Adrenal gland (tissue), 12 donors: ENCODE data around the gene CDCA7. TPM values are rescaled to one million over a fixed set of nuclear protein-coding genes. Genes with fewer than 3 reads are reported as not detected.
"Not testable (repeated sequence)": the region's sequence is repeated elsewhere in the genome, so short reads cannot be mapped to it uniquely, and the experiment has no call there.

Experiments
- DNase-seq, 7 donors: peaks; one replicate each; pipeline ENCODE4 v3.0.0-alpha.2; 2019 to 2020
- H3K27ac ChIP-seq, 5 donors: fragments of 200-600 bp; sonication (generic) in 4 of 5; 1 replicate in 3 of 5; 2 replicates in 2 of 5; pipeline versions ENCODE4 v1.5.1 to v1.8.0; 2016 to 2020; ENCODE audit warnings: mild to moderate bottlenecking in 1 of 5
- H3K27me3 ChIP-seq: fragments of 200-600 bp; 2 replicates; pipeline ENCODE4 v1.8.0; 2021
- H3K36me3 ChIP-seq, 2 donors: fragments of 200-600 bp; replicated peaks in 1 of 2; 1 replicate in 1 of 2; 2 replicates in 1 of 2; pipeline versions ENCODE4 v1.5.1 to v1.8.0; 2018 to 2022
- H3K4me1 ChIP-seq, 2 donors: fragments of 200-600 bp; replicated peaks in 1 of 2; 1 replicate in 1 of 2; 2 replicates in 1 of 2; pipeline versions ENCODE4 v1.5.1 to v1.8.0; 2018 to 2021
- H3K4me3 ChIP-seq, 4 donors: fragments of 200-600 bp; sonication (generic) in 3 of 4; one replicate each; pipeline ENCODE4 v1.5.1; 2016 to 2018
- H3K9me3 ChIP-seq, 3 donors: fragments of 200-600 bp; sonication (generic) in 1 of 3; replicated peaks in 1 of 3; 1 replicate in 2 of 3; 2 replicates in 1 of 3; pipeline versions ENCODE4 v1.5.1 to v1.8.0; 2016 to 2021
- POLR2A ChIP-seq, 2 donors: fragments of 450-650 bp; IDR thresholded peaks; one replicate each; pipeline ENCODE4 v1.6.1; 2017; ENCODE audit warnings: antibody characterized with exemption in 2 of 2, mild to moderate bottlenecking in 2 of 2, moderate library complexity in 1 of 2
- WGBS, 4 donors: extraction: QIAGEN DNeasy Blood & Tissue Kit in 2 of 4; methylation state at CpG; one replicate each; pipeline versions ENCODE4 v1.1.5 to v1.1.7; 2013 to 2017; 5-methylcytosine and 5-hydroxymethylcytosine counted together
- intact Hi-C, 2 donors: fragments of 100-400 bp; cut with DNase I; formaldehyde crosslinking; loops; one replicate each; pipeline versions ENCODE4 v1.14.1 to v1.15.0; 2022 to 2023
- polyA plus RNA-seq, 3 donors: library from polyadenylated mRNA; stranded (reverse); fragments of 200-250 nt in 2 of 3; fragments of 350-450 nt in 1 of 3; fragmentation: Illumina TruSeq in 1 of 3; extraction: RNeasy Lipid Tissue Mini Kit (QIAGEN cat#74804) in 1 of 3; gene quantifications; one replicate each; pipeline ENCODE4 v1.2.3, GENCODE V29; 2013 to 2014
- total RNA-seq, 9 donors: library from RNA; depleted of rRNA in 4 of 9; stranded (reverse); fragments of >200 nt in 4 of 9; fragments of 120-200 nt in 1 of 9; fragmentation: NEBNext Ultra II Directional in 1 of 9; extraction: Animal tissue kit (Norgen Biotek cat#: 25700) in 1 of 9; gene quantifications; one replicate each; pipeline versions ENCODE4 v1.1.0 to v1.2.4, GENCODE V29; 2013 to 2023
- TF ChIP-seq, protein P1 (sequence below), 6 experiments: fragments of 450-650 bp in 4 of 6; fragments of 200-600 bp in 2 of 6; sonication (generic) in 1 of 6; IDR thresholded peaks; 1 replicate in 5 of 6; 2 replicates in 1 of 6; pipeline versions ENCODE4 v1.5.1 to v1.8.0; 2016 to 2021; ENCODE audit warnings: antibody characterized with exemption in 6 of 6, mild to moderate bottlenecking in 2 of 6, moderate library complexity in 1 of 6
- donor health status: healthy with polysubstance abuse.
- donor health status: Bipolar disorder and iron deficiency.
- donor health status: DM: yes; HTN: yes; CAD: no.
- donor health status: DM: no; HTN: no; CAD: no.
- donor health status: DM: no; HTN: no; CAD: no.
- donor health status: DM: yes; HTN: yes; CAD: no.

The CDCA7 gene
- total and polyA plus RNA-seq, 12 donors = 0.14 to 4.4 (median 0.61) TPM; not detected in 1

DNA sequence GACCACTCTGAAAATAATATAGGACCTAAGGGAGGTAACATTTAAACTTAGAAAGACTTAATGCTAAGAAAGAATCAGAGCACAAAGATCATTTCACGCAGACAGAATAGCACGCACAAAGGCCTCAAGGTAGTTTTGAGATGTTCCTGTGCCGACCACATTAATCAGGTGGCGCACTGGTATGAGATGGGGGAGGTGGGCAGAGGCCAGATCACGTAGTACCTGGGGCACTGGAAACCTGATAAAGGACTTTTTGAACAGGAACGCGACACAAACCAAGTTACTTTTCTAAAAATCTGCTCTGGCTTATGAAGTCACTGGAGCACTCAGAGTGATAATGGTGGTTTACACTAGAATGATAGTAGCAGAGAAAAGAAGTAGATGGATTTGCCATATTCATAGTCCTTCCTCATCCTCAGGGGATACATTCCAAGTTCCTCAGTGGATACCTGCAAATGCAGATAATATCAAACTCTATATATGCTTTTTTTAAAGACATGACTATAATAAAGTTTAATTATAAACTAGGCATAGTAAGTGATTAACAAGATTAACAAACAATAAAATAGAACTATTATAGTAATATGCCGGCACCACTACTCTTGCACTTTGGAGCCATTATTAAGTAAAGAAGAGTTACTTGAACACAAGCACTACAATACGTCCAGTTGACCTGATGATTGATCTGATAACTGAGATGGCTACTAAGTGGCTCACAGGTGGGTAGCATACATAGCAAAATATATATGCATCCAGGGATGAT, 42.6 kb upstream of the CDCA7 start:
- Histone ChIP-seq H3K36me3 (no peaks in the 10 kb centered on the region), H3K9me3 (no peaks in the 10 kb centered on the region), H3K27ac (no peak overlapping the region), H3K4me1 (no peaks in the 10 kb centered on the region), H3K4me3 (no peak overlapping the region), H3K27me3 (no peaks in the 10 kb centered on the region)
- intact Hi-C loops = no loop called here
- WGBS, 4 donors = 91 to 93% (median 92%) methylated on average over 9 of the region's 9 CpGs
- no peak for DNase-seq
- no peak for TF ChIP-seq POLR2A (IDR thresholded peaks at IDR 0.05)
- TF ChIP-seq, protein P1, sequence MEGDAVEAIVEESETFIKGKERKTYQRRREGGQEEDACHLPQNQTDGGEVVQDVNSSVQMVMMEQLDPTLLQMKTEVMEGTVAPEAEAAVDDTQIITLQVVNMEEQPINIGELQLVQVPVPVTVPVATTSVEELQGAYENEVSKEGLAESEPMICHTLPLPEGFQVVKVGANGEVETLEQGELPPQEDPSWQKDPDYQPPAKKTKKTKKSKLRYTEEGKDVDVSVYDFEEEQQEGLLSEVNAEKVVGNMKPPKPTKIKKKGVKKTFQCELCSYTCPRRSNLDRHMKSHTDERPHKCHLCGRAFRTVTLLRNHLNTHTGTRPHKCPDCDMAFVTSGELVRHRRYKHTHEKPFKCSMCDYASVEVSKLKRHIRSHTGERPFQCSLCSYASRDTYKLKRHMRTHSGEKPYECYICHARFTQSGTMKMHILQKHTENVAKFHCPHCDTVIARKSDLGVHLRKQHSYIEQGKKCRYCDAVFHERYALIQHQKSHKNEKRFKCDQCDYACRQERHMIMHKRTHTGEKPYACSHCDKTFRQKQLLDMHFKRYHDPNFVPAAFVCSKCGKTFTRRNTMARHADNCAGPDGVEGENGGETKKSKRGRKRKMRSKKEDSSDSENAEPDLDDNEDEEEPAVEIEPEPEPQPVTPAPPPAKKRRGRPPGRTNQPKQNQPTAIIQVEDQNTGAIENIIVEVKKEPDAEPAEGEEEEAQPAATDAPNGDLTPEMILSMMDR (IDR thresholded peaks at IDR 0.05) = no peak

- no peaks in the 10 kb centered on the region for H3K9me3 ChIP-seq
- H3K27me3 ChIP-seq = no peaks in the 10 kb centered on the region
- H3K4me3 ChIP-seq = no peak overlapping the region
- WGBS, 4 donors = 87 to 94% (median 92%) methylated on average over 6 of the region's 6 CpGs
- TF ChIP-seq, protein P1 (IDR thresholded peaks at IDR 0.05) = no peak
- TF ChIP-seq POLR2A (IDR thresholded peaks at IDR 0.05) = no peak
- DNase-seq = no peak
- H3K4me1 ChIP-seq = no peaks in the 10 kb centered on the region
- intact Hi-C loops = no loop called here
- no peak overlapping the region for H3K27ac ChIP-seq
- no peaks in the 10 kb centered on the region for H3K36me3 ChIP-seq
These were observed 31.3 kb upstream of the CDCA7 start for GRCh38 chr2:173323371-173323770.

- Histone ChIP-seq H3K27ac (no peak overlapping the region), H3K4me1 (no peaks in the 10 kb centered on the region), H3K4me3 (no peak overlapping the region), H3K36me3 (no peaks in the 10 kb centered on the region), H3K27me3 (no peaks in the 10 kb centered on the region), H3K9me3 (peaks cover 0 to 6% (median 0%) of the 10 kb centered on the region in 3 donors)
- WGBS, 4 donors = 59 to 84% (median 78%) methylated on average over 1 of the region's 1 CpG
- no peak for TF ChIP-seq POLR2A (IDR thresholded peaks at IDR 0.05)
- TF ChIP-seq, protein P1 (IDR thresholded peaks at IDR 0.05) = no peak
- no peak for DNase-seq
- intact Hi-C loops = no loop called here
These were observed 27.9 kb upstream of the CDCA7 start for GRCh38 chr2:173326806-173327205.

DNA sequence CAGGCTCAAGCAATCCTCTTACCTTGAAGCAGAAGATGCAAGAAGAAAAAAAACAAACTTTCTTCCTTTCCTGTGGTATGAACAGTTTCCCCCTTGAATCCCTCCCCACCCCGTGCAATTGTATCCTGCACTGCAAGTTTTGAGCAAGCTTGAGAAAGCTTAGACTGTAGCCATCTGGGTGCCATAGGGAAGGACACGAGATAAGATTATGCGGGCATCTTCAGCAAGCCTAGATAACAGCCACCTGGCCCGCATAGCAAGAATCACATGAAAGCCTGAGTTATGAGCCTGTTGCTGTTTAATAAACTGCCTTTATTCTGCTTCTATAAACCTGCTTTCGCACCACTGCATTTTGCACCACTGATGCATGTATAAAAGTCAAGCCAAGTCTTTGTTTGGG, 27.3 kb upstream of the CDCA7 start:
- WGBS, 4 donors = 82 to 87% (median 84%) methylated on average over 5 of the region's 5 CpGs
- intact Hi-C loops = no loop called here

GRCh38 chr2:173333003-173333402, 21.7 kb upstream of the CDCA7 start:
- DNase-seq, H3K27ac ChIP-seq, H3K36me3 ChIP-seq, intact Hi-C loops, H3K4me1 ChIP-seq, H3K4me3 ChIP-seq, H3K27me3 ChIP-seq: not testable (repeated sequence)
- H3K9me3 ChIP-seq = peaks cover 0 to 11% (median 7%) of the 10 kb centered on the region in 3 donors
- 30 to 80% (median 64%) methylated on average over 3 of the region's 3 CpGs for WGBS, 4 donors

More for the DNA sequence above, 27.3 kb upstream of the CDCA7 start:
- Histone ChIP-seq H3K4me1 (no peaks in the 10 kb centered on the region), H3K36me3 (no peaks in the 10 kb centered on the region), H3K27ac (no peak overlapping the region), H3K27me3 (no peaks in the 10 kb centered on the region), H3K9me3 (peaks cover 0 to 6% (median under 1%) of the 10 kb centered on the region in 3 donors), H3K4me3 (no peak overlapping the region)
- TF ChIP-seq, protein P1 (IDR thresholded peaks at IDR 0.05) = no peak
- no peak for TF ChIP-seq POLR2A (IDR thresholded peaks at IDR 0.05)
- DNase-seq = no peak
